Vagina (tissue), 2 donors: ENCODE measurements around the gene SLX4IP.
"Not testable (repeated sequence)": the region's sequence is repeated elsewhere in the genome, so short reads cannot be mapped to it uniquely, and the experiment has no call there.

ENCODE experiments used
- POLR2A ChIP-seq, 2 donors: fragments of 450-650 bp; IDR thresholded peaks; one replicate each; pipeline ENCODE4 v1.6.1; 2017; ENCODE audit warnings: antibody characterized with exemption in 2 of 2, mild to moderate bottlenecking in 2 of 2, moderate library complexity in 2 of 2
- POLR2AphosphoS5 ChIP-seq, 2 donors: sonication (generic); formaldehyde crosslinking; IDR thresholded peaks; one replicate each; pipeline ENCODE4 v1.9.0; 2017; ENCODE audit warnings: antibody characterized with exemption in 2 of 2, mild to moderate bottlenecking in 2 of 2, low read depth in 1 of 2; ENCODE audit not compliant: insufficient read depth in 1 of 2
- TF ChIP-seq, protein P1 (sequence below), 3 experiments: fragments of 450-650 bp in 2 of 3; fragments of 200-600 bp in 1 of 3; sonication (generic) in 1 of 3; IDR thresholded peaks; one replicate each; pipeline ENCODE4 v1.5.1; 2017 to 2019; ENCODE audit warnings: antibody characterized with exemption in 3 of 3, mild to moderate bottlenecking in 2 of 3, moderate library complexity in 2 of 3

DNA sequence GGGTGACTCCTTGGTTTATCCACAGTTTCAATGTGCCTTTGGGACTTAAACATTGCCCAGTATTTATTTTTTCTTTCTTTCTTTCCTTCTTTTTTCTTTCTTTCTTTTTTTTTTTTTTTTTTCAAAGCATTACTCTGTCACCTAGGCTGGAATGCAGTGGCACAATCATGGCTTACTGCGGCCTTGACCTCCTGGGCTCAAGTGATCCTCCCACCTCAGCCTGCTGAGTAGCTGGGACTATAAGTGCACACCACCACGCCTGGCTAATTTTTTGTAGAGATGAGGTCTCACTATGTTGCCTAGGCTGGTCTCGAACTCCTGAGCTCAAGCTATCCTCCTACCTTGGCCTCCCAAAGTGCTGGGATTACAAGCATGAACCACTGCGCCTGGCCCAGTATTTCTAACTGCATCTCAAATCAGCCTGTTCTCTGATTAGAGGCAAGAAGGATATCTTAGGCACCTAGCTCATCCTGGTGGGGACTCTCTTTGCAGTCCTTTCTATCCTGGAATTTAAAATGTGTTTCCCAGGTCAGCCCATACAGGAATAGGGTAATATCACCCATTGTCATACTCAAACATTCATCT lies 182.5 kb downstream of the SLX4IP start:
- TF ChIP-seq, protein P1, sequence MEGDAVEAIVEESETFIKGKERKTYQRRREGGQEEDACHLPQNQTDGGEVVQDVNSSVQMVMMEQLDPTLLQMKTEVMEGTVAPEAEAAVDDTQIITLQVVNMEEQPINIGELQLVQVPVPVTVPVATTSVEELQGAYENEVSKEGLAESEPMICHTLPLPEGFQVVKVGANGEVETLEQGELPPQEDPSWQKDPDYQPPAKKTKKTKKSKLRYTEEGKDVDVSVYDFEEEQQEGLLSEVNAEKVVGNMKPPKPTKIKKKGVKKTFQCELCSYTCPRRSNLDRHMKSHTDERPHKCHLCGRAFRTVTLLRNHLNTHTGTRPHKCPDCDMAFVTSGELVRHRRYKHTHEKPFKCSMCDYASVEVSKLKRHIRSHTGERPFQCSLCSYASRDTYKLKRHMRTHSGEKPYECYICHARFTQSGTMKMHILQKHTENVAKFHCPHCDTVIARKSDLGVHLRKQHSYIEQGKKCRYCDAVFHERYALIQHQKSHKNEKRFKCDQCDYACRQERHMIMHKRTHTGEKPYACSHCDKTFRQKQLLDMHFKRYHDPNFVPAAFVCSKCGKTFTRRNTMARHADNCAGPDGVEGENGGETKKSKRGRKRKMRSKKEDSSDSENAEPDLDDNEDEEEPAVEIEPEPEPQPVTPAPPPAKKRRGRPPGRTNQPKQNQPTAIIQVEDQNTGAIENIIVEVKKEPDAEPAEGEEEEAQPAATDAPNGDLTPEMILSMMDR (IDR thresholded peaks at IDR 0.05), result not testable (repeated sequence)
- TF ChIP-seq POLR2AphosphoS5 (IDR thresholded peaks at IDR 0.05; ENCODE audit: insufficient read depth in 1 of 2, low read depth in 1 of 2); POLR2A (IDR thresholded peaks at IDR 0.05): not testable (repeated sequence)
